T-helper 1 cell treated with Interleukin-12 subunit alpha and Interleukin-12 subunit beta and Interleukin-4 antibody, amounts not matched to agents 30 μg/mL and 1 μg/mL, for 36 hours (primary cell): Measurements from ENCODE around the gene SIRT3.
A peak's percentile ranks its signal among the peaks of the same experiment; 100 is the strongest.

Experiments used
- H3K27ac Mint-ChIP-seq: one replicate; pipeline ENCODE4 v1.8.0; 2021; ENCODE audit warnings: mild to moderate bottlenecking, mixed read lengths
- H3K27me3 Mint-ChIP-seq: one replicate; pipeline ENCODE4 v1.8.0; 2021; ENCODE audit warnings: low read depth, mixed read lengths
- H3K36me3 Mint-ChIP-seq: one replicate; pipeline ENCODE4 v1.8.0; 2021; ENCODE audit warnings: low read depth, mixed read lengths
- H3K4me1 Mint-ChIP-seq: one replicate; pipeline ENCODE4 v1.8.0; 2021; ENCODE audit warnings: low read depth, mixed read lengths
- H3K4me3 Mint-ChIP-seq: one replicate; pipeline ENCODE4 v1.8.0; 2021; ENCODE audit warnings: mild to moderate bottlenecking, moderate library complexity, mixed read lengths
- H3K9me3 Mint-ChIP-seq: one replicate; pipeline ENCODE4 v1.8.0; 2021; ENCODE audit warnings: mixed read lengths

The SIRT3 gene

GRCh38 chr11:235997-236773, at the start of gene SIRT3:
Gene SIRT3 (minus strand): TSS chr11:236342. CDS start chr11:236328, 14 bp downstream.
- H3K4me1 Mint-ChIP-seq: peaks cover 40% of the 10 kb centered on the region
- H3K27ac Mint-ChIP-seq: peak within 1 kb of the TSS; percentile 99
- peaks cover 12% of the 10 kb centered on the region for H3K36me3 Mint-ChIP-seq
- H3K27me3 Mint-ChIP-seq: no peaks in the 10 kb centered on the region
- H3K4me3 Mint-ChIP-seq: peak within 1 kb of the TSS; percentile 97
- no peaks in the 10 kb centered on the region for H3K9me3 Mint-ChIP-seq

DNA sequence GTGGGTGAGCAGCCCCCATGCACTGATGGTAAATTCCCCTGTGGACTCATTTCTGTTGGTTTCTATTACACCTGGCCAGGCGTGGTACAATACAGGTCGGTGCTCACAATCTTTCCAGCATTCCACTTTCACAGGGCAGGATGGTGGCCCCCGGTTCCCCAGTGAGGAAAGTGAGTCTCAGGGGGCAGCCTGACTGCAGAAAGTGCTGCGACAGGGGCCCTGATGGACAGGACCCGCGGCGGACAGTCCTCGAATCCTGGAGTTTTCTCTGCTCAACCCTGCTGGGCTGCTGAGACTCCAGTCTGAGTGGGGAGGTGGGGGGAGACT, 49.7 kb upstream of the SIRT3 start:
- peaks cover 37% of the 10 kb centered on the region for H3K4me1 Mint-ChIP-seq

DNA sequence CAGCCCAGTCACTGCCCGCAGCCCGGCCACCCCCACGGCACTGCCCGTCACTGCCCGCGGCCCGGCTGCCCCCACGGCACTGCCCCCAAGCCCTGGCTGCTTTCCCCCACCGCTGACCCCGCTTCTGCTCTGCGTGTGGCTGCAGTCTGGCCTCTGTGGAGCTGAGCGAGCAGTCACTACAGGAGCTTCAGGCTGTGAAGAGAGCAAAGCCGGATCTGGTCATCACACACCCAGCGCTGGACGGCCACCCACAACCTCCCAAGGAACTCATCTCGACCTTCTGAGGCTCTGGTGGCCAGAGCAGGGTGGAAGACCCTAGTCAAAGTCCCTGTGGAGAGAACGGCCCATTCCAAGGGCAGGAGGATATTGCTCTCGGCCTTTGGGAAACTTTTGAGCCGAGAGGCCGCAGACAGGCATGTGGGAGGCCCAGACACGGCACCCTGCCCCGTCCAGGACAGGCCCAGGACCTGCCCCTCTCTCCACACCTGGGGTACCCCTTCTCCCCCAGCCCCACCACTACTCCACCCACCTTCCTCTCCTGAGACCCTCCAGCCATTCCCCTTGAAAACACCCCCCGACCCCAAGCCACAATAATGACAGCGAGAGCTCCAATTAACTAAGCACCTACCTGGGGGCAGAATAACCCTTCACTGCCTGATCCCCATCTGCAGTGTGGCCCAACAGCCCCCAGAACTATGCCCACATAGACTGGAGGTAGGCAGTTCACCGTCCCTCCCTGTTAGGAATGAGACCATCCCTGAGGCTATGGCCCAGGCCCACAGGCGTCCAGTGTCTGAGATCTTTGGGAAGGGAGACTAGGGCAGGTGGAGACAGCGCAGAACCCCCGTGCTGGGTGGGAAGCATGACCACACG, 49.1 kb upstream of the SIRT3 start:
- Mint-ChIP-seq H3K36me3 (peaks cover 32% of the 10 kb centered on the region), H3K27ac (peak overlapping the region; percentile 3), H3K4me1 (peaks cover 38% of the 10 kb centered on the region), H3K27me3 (peaks cover 29% of the 10 kb centered on the region), H3K4me3 (no peak overlapping the region), H3K9me3 (no peaks in the 10 kb centered on the region)

More for the DNA sequence above, 49.7 kb upstream of the SIRT3 start:
- no peak overlapping the region for H3K27ac Mint-ChIP-seq
- peaks cover 31% of the 10 kb centered on the region for H3K36me3 Mint-ChIP-seq
- H3K9me3 Mint-ChIP-seq: no peaks in the 10 kb centered on the region
- H3K27me3 Mint-ChIP-seq: peaks cover 29% of the 10 kb centered on the region
- H3K4me3 Mint-ChIP-seq: no peak overlapping the region

GRCh38 chr11:284105-285020, 48.2 kb upstream of the SIRT3 start:
- Mint-ChIP-seq H3K4me3 (no peak overlapping the region), H3K4me1 (peaks cover 38% of the 10 kb centered on the region), H3K27me3 (peaks cover 29% of the 10 kb centered on the region)

DNA sequence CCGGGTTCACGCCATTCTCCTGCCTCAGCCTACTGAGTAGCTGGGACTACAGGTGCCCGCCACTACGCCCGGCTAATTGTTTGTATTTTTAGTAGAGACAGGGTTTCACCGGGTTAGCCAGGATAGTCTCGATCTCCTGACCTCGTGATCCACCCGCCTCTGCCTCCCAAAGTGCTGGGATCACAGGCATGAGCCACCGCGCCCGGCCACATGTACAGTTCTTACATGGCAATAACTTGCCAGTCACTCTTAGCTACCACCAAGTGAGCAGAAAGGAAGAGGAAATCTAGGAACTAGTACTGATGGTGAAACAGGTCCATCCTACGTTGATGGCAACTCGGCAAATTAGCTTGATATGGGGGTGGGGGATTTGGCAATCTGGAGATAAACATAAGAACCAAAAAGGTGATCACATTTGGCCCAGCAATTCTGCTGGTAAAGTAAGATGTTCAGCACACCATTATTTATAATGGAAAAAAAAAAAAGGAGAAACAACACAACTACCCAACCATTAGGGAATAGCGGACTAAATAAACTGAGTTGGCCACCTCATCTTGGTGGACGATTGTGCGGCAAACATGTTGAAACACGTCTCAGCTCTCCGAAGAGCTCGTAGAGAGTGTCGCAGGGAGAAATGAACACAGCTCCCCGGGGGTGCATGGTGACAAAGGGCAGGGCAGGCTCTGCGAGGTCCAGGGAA, 47.4 kb upstream of the SIRT3 start:
- Mint-ChIP-seq H3K27ac (peak overlapping the region; percentile 11), H3K36me3 (peaks cover 34% of the 10 kb centered on the region), H3K4me1 (peaks cover 40% of the 10 kb centered on the region), H3K4me3 (peak overlapping the region; percentile 66), H3K9me3 (no peaks in the 10 kb centered on the region), H3K27me3 (peaks cover 32% of the 10 kb centered on the region)

More at GRCh38 chr11:284105-285020, 48.2 kb upstream of the SIRT3 start:
- no peaks in the 10 kb centered on the region for H3K9me3 Mint-ChIP-seq
- H3K36me3 Mint-ChIP-seq: peaks cover 32% of the 10 kb centered on the region
- H3K27ac Mint-ChIP-seq: no peak overlapping the region

- H3K36me3 Mint-ChIP-seq: peaks cover 37% of the 10 kb centered on the region
- peaks cover 34% of the 10 kb centered on the region for H3K27me3 Mint-ChIP-seq
- peak overlapping the region; percentile 62 for H3K27ac Mint-ChIP-seq
- H3K4me3 Mint-ChIP-seq: peak overlapping the region; percentile 87
- H3K9me3 Mint-ChIP-seq: no peaks in the 10 kb centered on the region
- H3K4me1 Mint-ChIP-seq: peaks cover 45% of the 10 kb centered on the region
These were observed 46.7 kb upstream of the SIRT3 start for GRCh38 chr11:282630-283360.

DNA sequence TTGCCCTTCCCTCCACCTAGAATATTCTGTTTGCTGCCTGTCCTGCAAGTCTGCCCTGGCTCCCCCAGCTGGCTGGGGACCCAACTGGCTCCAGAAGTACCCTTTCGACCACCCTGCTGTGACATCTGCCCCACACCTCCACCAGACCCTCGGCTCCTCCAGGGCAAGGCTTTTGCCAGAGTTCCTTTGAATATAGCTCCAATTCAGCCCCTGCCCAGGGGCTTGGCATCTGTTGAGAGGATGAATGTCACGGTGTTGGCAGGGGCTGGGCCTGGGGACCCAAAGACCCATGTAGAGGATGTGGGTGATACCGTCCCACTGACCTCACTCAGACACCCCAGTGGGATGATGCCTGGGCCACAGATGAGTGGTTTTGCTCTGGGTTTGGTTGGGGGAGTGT, 46.0 kb upstream of the SIRT3 start:
- Mint-ChIP-seq H3K4me3 (peak overlapping the region; percentile 87), H3K36me3 (peaks cover 40% of the 10 kb centered on the region), H3K27ac (peak overlapping the region; percentile 62), H3K27me3 (peaks cover 37% of the 10 kb centered on the region), H3K9me3 (no peaks in the 10 kb centered on the region), H3K4me1 (peaks cover 45% of the 10 kb centered on the region)

- Mint-ChIP-seq H3K27me3 (peaks cover 37% of the 10 kb centered on the region), H3K27ac (peak overlapping the region; percentile 62), H3K9me3 (peaks cover 3% of the 10 kb centered on the region), H3K4me3 (peak overlapping the region; percentile 87), H3K4me1 (peaks cover 43% of the 10 kb centered on the region), H3K36me3 (peaks cover 43% of the 10 kb centered on the region)
These were observed 45.5 kb upstream of the SIRT3 start for GRCh38 chr11:281486-282161.

DNA sequence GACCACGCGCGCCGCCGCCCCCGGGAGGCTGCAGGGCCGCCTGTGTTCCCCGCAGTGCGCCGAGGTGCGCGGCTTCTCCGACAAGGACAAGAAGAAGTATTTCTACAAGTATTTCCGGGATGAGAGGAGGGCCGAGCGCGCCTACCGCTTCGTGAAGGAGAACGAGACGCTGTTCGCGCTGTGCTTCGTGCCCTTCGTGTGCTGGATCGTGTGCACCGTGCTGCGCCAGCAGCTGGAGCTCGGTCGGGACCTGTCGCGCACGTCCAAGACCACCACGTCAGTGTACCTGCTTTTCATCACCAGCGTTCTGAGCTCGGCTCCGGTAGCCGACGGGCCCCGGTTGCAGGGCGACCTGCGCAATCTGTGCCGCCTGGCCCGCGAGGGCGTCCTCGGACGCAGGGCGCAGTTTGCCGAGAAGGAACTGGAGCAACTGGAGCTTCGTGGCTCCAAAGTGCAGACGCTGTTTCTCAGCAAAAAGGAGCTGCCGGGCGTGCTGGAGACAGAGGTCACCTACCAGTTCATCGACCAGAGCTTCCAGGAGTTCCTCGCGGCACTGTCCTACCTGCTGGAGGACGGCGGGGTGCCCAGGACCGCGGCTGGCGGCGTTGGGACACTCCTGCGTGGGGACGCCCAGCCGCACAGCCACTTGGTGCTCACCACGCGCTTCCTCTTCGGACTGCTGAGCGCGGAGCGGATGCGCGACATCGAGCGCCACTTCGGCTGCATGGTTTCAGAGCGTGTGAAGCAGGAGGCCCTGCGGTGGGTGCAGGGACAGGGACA, 44.8 kb upstream of the SIRT3 start:
- Mint-ChIP-seq H3K4me3 (peak overlapping the region; percentile 87), H3K9me3 (peaks cover 5% of the 10 kb centered on the region), H3K36me3 (peaks cover 49% of the 10 kb centered on the region), H3K27me3 (peaks cover 39% of the 10 kb centered on the region), H3K27ac (peak overlapping the region; percentile 68), H3K4me1 (peaks cover 43% of the 10 kb centered on the region)

GRCh38 chr11:279966-280705, 44.0 kb upstream of the SIRT3 start:
- Mint-ChIP-seq H3K4me1 (peaks cover 43% of the 10 kb centered on the region), H3K27me3 (peaks cover 44% of the 10 kb centered on the region), H3K36me3 (peaks cover 43% of the 10 kb centered on the region), H3K4me3 (peak overlapping the region; percentile 87), H3K27ac (peak overlapping the region; percentile 76), H3K9me3 (peaks cover 5% of the 10 kb centered on the region)

DNA sequence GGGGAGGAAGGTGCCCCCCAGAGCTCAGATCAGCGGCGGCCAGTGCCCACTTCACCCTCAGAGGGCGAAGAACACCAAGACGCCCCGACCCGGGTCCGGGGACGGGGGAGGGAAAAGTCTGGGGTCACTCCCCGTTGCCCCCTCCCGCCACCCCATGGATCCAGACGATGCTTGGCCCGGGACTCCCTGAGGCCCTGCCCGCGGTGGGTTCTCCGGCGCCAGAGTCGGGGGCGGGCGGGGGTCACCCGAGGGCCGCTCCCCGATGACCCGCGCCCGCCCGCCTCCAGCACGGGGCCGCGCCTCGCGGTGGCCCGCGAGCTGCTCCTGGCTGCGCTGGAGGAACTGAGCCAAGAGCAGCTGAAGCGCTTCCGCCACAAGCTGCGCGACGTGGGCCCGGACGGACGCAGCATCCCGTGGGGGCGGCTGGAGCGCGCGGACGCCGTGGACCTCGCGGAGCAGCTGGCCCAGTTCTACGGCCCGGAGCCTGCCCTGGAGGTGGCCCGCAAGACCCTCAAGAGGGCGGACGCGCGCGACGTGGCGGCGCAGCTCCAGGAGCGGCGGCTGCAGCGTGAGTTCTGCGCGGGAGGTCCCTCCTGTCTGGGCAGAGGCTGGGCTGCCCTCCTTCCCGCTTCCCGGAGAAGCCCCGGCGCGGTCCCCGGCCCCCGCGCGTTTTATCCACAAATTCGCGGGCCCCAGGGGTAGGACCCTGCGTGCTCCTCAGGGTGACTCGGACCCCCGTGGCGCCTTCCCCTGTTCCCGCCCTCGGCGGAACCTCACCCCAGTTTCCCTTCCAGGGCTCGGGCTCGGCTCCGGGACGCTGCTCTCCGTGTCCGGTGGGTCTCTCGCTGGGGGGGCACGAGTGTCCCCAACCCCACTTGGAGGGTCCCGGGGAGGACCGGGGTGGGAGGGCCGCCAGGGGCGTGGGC, 43.2 kb upstream of the SIRT3 start:
- Mint-ChIP-seq H3K4me3 (peak overlapping the region; percentile 85), H3K4me1 (peaks cover 43% of the 10 kb centered on the region), H3K27ac (no peak overlapping the region), H3K9me3 (peaks cover 5% of the 10 kb centered on the region), H3K27me3 (peaks cover 49% of the 10 kb centered on the region), H3K36me3 (peaks cover 43% of the 10 kb centered on the region)
